RPMI8226 (cell line): ENCODE measurements around the gene C10orf71.

Source experiments
- DNase-seq: peaks from one replicate; pipeline ENCODE4 v3.0.0-alpha.2; 2015

The C10orf71 gene

GRCh38 chr10:49298983-49299815 is at the start of gene C10orf71:
C10orf71 (plus strand) TSS chr10:49299170; CDS start chr10:49322546, 23,376 bp downstream.
- DNase-seq, result no peak

- no peak for DNase-seq
Measured at GRCh38 chr10:49252313-49253034, 46.5 kb upstream of the C10orf71 start.

- DNase-seq, result no peak
Measured at GRCh38 chr10:49253340-49253906, 45.5 kb upstream of the C10orf71 start.

GRCh38 chr10:49254150-49254549 is 44.8 kb upstream of the C10orf71 start:
- DNase-seq, result no peak

GRCh38 chr10:49254556-49255318 is 44.2 kb upstream of the C10orf71 start:
- DNase-seq, result no peak

GRCh38 chr10:49255883-49256282 is 43.1 kb upstream of the C10orf71 start:
- no peak for DNase-seq

- no peak for DNase-seq
Measured at GRCh38 chr10:49257154-49257553, 41.8 kb upstream of the C10orf71 start.

GRCh38 chr10:49257626-49258349 is 41.2 kb upstream of the C10orf71 start:
- DNase-seq, result no peak

- DNase-seq, result no peak
Measured at GRCh38 chr10:49258350-49258683, 40.7 kb upstream of the C10orf71 start.

- DNase-seq, result no peak
Measured at GRCh38 chr10:49260644-49261296, 38.2 kb upstream of the C10orf71 start.

GRCh38 chr10:49263591-49263990 is 35.4 kb upstream of the C10orf71 start:
- DNase-seq, result no peak

- peak; percentile 41 for DNase-seq
Measured at GRCh38 chr10:49264177-49264677, 34.7 kb upstream of the C10orf71 start.

GRCh38 chr10:49265885-49266284 is 33.1 kb upstream of the C10orf71 start:
- DNase-seq, result no peak

- no peak for DNase-seq
Measured at GRCh38 chr10:49268185-49268584, 30.8 kb upstream of the C10orf71 start.

GRCh38 chr10:49269523-49269922 is 29.4 kb upstream of the C10orf71 start:
- DNase-seq, result no peak

GRCh38 chr10:49270565-49270964 is 28.4 kb upstream of the C10orf71 start:
- no peak for DNase-seq

- no peak for DNase-seq
Measured at GRCh38 chr10:49271346-49271745, 27.6 kb upstream of the C10orf71 start.

- no peak for DNase-seq
Measured at GRCh38 chr10:49272251-49273081, 26.5 kb upstream of the C10orf71 start.

- DNase-seq, result no peak
Measured at GRCh38 chr10:49273082-49273465, 25.9 kb upstream of the C10orf71 start.

- DNase-seq, result no peak
Measured at GRCh38 chr10:49273626-49274025, 25.3 kb upstream of the C10orf71 start.

GRCh38 chr10:49274886-49275285 is 24.1 kb upstream of the C10orf71 start:
- no peak for DNase-seq
